Glomerular endothelial cell (primary cell): ENCODE measurements around the gene LEMD1. TPM values are rescaled to one million over a fixed set of nuclear protein-coding genes. Genes with fewer than 3 reads are reported as not detected.
"Not testable (repeated sequence)": the region's sequence is repeated elsewhere in the genome, so short reads cannot be mapped to it uniquely, and the experiment has no call there.

Source experiments
- DNase-seq: peaks from one replicate; pipeline ENCODE4 v3.0.0-alpha.2; 2011; ENCODE audit warnings: low read depth, low spot score; ENCODE audit errors: extremely low read depth
- total RNA-seq: library from RNA; depleted of rRNA; stranded (reverse); fragments of >200 nt; gene quantifications from 2 replicates; pipeline ENCODE4 v1.2.3, GENCODE V29; 2015

LEMD1 gene
- total RNA-seq, 1 donor from 2014 or later: not detected

DNA sequence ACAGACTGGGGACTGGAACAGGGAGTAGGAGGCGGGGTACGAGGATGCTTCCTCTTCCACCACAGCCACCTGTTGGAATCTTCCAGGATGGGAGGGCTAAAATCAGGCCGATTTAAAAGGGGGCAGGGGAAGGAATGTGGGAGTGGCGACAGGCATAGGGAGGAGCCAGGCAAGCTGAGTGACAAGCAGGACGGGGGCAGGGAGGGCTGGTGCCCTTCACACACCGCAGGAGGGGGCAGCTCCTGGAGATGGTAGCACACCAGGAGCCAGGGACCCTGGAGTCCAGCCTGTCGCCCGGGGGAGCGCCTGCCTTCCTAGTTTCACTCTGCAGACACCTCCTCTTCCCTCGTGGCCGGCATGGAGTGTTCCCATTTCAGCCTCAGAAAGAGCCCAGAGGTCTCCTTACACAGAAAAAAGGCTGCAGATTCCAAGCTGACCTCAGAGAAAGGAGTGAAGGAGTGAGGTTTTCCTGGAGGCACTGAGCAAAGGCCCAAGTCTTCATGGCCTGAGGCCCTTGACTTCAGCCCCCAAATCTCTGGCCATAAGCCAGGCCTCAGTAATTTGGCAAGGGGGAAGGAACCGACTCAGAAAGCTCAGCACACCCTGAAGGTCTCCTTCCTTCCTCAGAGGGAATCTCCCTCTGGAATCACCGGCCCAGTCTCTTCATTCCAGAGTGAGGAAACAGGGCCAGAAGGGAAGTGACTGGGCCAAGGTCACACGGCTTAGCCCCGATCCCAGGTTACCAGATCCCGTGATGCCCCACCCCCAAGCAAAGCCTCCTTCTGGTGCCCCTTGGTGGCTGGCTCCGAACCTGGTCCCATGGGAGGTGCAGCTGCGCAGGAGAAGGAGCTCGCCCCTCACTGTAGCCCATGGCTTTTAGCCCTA lies 25.8 kb upstream of the LEMD1 start:
- DNase-seq: no peak

DNA sequence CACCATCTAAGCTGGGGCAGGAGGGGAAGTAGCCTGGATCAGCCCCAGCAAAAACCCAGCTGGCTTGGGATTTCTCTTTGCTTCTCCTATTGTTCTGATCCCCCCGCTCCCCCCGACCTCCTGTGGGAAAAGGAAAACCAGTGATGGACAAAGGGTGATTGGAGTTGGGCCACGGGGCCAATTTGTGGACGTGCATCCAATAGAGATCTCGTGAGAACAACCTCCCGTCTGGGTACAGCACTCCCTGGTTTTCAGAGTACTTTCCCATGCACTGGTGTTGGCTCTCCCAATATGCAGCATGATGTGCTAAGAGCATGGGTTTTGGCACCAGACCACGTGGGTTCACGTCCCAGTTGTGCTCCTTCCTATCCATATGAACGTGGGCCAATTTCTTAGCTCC lies 25.0 kb upstream of the LEMD1 start:
- no peak for DNase-seq

DNA sequence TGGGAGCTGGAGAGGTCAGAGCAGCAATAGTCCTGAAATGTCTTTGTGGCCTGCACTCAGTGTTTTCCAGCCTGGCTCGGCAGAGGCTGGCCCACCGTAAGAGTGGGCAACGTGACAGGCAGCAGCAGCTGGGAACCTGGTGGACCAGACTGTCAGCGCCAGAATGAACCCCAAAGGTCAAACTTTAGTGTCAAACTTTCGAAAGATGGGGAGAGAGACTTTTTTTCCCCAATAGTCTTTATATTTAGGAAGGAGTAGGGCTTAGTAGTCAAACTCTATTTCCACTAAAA lies 23.7 kb upstream of the LEMD1 start:
- no peak for DNase-seq

DNA sequence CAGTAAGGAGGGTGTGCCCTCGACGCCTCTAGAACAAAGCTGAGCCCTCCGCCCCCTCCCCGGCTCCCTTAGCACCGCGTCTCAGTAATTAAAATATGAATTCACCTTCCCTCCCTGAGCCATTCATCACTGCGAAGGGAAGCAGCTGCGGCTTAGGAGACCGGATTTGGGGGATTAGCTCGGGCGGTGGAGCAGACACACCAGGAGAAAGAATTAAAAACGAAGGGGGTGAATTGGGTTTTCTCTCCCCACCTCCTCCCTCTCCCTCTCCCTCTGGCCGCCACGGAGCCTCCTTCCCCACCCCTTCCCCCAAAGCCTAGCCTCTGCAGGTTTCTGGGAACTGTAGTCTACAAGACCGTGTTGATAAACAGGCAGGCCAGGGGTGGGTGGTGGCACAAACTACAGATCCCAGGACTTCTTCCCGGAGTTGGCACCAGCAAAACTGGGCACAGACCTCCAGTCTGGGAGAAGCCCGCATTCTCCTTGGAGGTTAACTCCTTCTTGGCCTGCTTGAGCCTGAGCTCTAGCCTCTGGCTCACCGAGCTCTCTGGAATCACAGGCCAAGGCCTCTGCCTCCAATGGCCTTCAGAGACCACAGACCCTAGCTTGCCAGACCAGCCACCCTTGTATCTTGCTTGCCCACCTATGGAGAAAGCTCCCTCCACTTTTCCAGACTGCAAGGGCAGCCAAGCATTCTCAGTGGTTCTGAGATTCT lies 23.2 kb upstream of the LEMD1 start:
- DNase-seq: no peak

DNA sequence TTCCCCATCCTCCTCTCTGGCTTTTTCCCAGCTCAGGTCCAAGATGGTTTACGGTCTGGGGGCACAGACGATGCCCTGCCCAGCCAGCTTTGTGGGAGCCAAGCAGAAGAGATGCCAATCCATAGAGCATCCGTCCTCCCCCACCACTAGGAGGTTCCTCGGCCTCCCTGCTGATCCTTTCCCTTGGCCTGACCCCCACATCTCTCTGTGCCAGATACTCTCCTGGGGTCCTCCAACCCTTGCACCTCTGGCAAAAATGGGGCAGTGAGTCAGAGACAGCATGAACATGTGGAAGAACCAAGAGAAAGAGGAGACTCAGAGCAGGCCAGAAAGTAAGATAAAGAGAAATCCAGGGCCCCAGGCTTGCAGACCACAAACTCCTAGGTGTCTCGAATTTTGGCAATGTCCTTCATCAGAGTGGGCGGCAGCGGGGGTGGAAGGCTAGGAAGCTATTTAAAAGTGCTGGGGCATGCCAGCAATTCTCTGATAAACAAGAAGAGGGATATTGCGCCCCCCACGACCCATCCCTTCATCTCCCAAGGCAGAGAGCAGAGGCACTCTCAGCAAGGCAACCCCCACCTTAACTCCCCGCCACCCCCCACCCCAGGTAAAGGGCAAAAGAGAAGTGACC lies 22.6 kb upstream of the LEMD1 start:
- DNase-seq: no peak

DNA sequence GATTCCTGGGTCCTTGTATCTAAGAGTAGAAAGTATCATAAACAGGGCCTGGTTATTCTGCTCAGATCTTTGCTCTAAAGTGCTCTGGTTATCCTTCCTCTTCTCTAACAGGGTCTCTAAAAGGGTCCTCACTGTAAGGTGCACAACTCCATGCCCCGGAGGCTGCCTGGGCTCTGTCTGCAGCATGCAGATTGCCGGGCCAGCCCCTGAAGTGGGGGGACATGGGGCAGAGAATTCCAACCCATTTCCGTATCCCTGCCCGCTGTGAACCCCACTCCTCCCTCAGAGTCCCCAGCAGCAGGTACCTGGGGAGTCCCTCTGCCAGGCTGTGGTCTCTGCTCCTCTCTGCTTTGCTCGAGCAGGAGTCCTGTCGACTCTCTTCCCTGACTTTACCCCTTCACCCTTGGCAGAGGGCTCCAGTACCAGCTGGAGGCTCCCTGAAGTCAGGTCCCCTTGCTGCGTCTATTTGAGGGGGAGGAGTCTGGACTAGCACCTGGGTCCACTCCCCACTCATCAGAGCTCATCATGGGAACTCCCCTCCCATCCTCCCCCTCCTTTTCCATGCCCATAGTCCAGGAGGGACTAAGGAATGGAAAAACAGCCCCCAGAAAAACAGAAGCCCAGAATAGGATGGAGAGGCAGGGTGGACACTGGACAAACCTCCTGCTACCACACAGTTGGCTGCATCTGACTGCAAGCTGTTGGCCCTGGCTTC lies 21.9 kb upstream of the LEMD1 start:
- DNase-seq: no peak

DNA sequence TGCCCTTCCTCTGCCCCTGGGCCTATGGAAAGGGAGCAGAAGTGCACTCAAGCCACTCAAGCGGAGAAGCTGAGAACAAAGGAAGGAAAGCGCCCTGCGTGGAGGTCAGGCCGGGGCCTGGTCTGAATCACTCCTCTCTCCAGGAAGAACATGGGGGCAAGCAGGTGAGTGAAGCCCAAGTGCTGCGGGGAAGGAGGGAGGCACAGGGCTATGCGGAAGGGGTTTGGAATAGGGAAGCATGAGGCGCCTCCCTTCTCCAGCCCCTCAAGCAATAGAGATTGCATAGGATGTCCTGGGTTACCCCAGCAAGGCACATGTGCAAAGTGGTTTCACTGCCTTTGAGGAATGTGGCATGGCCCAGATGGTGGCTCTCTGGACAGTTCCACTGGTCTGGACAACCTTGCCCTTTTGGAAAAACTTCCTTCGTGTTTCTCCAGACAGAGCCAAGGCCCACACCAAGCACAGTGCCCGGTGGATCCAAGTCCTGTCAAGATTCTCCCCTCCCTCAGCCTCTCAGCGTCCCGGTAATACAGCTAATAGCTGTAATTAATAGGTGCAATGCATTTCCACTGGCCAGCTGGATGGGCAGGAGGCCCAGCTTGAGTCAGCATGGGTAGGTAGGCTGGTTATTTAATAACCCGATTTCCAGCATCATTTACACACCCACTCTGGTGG lies 20.3 kb upstream of the LEMD1 start:
- DNase-seq: no peak

DNA sequence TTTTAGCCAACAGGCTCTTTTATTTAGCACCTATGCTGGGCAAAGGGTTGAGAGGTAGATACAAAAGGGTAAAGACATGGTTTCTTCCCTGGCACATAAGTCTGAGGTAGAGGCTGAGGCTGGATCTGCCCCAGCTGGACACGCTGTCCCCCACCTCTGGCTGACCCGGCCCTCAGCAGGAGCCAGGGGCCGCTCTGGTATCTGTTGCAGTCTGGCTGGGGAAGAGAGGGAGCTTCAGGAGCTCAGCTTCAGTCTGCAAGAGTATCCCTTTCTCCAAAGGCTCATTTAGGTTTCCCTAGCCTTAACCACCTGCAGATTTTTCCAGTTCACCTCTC lies 19.8 kb upstream of the LEMD1 start:
- no peak for DNase-seq

DNA sequence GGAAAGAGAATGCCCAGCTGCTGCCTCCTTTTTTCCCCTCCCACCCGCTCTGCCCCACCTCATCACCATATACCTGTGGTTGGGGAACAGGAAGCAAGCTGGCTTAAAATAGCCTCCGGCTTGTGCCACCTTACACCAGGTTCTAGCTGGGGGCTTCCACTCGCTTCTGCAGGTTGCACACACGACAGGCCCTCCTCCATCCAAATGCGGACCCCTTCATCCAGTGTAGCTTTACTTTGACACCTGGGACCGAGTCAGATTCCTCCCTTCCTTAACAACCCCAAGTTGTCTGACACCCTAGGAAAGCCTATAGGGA lies 19.4 kb upstream of the LEMD1 start:
- no peak for DNase-seq

DNA sequence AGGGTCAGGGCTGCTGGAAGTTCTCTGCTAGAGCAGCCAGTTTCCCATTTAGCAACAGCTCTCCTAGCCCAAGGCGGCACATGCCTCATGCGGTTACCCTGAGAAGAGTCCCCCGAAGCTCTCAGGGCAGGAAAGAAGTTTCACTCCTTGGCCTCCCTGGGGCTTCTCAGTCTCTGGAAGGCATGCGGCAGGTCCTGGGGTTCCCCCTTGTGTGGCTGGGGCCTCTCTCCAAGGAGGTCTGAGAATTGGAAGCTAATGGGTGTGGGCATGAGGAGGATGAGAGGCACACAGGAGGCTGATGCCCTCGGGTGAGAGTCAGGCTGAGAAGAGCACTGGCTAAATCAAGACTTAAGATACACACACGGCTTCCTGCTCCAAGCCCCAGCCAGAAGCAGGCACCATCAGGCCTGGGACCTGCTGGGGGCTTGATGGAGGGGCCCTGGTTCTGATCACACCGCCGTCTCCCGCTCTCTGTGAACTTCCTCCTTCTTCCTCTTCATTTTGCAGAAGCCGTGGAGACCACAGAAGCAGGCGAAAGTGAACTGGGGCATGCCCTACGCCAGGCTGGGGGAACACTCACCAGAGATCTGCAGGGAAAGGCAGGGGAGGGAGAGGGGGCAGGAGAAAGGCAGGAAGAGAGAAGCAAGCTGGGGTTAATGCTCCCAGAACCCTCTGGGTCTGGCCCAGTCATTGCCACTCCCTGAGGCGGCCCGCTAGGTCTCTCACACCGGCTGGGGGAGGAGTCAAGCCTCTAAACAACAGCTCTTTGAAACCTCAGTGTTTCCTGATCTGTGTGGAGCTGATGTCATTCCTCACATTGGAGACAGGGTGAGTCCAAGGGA lies 18.8 kb upstream of the LEMD1 start:
- DNase-seq: no peak

DNA sequence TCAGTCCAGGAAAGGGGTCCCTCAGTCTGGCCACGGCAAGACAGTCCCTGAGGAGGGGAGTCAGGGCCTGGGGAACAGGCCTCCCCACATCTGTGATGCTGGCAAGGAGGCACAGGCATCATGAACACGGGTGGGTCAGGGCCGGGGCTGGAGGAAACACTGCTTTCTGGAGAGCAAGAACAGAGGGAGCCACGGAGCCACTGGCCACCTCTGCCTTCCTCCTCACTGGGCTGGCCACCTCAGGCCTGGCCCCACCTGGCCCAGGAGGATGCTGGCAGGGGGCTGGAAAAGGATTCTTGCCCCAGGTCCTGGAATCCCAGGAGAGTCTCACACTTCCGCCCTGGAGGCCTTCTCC lies 18.2 kb upstream of the LEMD1 start:
- DNase-seq: no peak

DNA sequence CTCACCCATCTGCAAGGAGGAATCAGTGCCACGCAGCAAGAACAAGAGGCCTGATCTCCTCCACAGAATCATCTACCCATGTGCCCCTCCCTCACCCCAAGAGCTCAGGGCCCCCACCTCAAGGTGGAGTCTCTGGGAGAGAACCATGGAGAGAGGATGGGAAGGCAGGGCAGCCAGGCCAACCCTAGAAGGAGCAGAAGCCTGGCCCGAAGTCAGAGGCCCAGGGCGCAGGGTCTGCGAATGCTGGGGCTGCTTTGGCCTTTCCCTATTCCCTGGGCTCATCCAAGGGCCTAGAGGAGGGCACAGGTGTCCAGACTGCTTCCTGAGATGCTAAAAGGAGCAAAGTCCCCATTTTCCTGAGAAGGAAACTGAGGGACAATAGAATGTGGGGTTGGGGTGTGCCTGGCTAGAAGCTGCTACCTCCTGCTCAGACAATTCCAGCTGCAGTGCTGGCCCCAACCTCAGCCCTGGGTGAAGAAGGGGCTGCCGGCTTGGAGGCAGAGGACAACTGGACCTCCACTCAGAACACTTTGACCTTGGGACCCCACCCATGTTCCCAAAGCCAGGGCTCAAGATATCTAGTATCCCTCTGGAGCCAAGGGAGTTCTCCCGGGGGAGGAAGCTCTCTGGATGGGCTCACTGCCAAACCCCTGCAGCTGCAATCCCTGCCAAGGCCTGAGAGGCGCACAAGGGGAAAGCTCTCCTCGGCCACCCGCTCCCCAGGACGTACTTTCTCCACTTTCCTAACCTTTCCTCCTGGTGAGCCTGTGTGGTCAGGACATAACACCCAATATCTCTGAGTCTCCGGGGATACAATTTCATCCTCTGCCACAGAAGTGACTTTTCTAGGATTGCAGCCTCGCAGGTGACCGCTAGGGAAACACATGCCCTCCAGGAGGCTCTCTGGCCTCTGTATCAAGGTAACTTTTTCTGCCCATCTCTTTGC lies 16.6 kb upstream of the LEMD1 start:
- DNase-seq: no peak

DNA sequence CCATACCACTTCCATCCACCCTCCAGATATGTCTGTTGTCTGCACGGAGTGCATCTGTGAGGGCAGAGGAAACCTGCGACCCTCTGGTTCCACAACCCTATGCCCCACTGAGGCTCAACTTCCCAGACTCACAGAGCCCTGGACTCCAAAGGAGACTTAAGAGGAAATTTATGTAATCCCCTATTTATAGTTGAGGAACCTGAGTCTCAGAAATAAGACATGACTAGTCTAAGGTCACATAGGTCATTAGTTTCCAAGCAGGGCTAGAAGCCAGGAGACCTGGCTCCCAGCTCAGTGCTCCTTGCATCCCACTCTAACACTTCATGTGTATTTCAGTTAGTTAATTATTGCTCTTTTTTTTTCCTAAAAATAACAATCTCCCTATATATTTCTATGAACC lies 15.7 kb upstream of the LEMD1 start:
- DNase-seq: no peak

DNA sequence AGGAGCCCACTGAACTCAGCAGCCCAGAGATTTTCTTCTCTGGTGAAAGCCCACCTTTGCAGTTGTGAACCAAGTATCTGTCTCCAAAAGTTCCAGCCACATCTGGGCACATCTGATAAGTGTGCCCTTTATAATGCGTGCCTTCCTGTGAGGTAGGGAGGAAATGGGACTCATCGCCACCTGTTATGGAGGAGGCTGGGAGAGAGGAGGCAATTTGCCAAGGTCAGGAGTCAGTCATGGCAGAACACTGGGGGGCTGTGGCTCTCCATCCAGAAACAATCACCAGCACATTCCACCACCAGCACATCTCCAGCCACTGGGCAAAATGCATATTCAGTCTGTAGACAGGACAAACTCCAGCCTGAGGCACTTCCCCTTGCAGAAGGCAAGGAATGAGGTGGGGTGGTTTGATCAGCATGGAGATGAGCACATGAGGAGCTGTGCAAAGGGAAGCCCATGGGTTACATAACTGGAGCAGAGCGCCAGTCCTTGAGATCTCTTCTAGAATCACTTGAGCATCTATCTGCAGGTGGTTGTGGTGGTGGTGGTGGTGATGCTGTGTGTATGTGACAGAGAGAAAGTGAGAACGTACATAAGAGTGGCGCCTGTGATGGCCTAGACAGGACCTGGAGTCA lies 15.0 kb upstream of the LEMD1 start:
- DNase-seq: no peak

DNA sequence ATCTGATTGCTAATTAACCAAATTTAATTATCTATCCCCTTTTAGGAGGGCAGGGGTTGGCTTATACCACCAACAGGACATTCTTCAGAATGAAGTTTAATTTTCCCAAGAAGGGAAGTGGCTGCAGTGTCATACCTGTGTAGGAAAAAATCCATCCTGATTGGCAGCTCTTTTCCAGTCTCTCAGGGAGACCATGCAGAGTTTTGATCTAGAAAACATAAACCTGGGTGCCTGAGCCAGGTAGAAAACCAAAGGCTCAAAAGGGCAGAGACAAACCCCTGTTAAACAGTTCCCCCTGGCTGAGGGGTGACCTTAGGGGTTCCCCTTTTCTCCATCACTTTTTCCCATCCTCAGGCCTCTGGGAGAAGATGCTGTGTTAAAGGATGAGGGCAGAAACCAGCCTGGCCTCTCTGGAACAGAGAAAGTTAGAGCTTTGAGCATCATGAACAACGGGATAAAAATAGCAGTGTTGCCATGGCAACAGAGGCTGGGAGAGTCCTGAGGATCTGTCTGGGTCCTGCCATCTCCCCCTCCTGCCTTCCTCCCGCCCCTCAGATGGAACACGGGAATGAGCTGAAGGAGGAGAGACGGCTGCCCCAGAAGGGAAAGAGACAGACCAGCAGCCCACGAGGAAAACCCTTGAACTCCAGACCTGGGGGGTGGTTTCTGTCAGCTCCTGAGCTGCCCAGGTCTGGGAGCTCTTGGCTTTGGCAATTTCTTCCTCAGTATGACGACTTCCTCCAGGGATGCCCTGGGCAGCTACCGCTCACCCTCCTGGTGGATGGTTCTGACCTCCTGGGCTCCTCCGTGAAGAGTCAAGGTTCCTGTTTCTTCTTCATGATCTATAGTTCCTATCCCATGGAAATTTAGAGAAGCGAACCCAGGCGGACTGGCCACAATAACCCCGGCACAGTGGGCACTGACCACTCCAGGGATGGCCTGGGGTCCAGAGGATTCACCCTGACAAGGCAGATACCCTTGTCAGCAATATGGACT lies 14.0 kb upstream of the LEMD1 start:
- no peak for DNase-seq

DNA sequence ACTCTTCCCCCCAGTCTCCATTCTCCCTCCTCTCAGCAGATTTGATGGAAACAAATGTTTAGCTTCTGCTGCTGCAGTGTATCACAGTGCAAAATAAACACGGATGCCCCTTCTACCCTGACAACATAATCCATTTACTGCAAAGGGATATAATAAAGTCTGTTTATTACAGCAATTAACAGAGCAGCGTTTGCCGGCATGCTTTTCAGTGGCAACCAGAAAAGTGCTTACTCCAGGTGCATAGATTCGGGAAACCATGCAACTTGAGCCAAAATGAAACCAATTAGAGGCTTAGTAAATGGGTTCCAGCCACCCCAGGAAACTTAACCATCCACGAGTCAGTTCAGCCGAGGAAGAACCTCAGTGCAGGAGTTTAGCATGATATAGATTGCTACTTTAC lies 12.9 kb upstream of the LEMD1 start:
- DNase-seq: no peak

DNA sequence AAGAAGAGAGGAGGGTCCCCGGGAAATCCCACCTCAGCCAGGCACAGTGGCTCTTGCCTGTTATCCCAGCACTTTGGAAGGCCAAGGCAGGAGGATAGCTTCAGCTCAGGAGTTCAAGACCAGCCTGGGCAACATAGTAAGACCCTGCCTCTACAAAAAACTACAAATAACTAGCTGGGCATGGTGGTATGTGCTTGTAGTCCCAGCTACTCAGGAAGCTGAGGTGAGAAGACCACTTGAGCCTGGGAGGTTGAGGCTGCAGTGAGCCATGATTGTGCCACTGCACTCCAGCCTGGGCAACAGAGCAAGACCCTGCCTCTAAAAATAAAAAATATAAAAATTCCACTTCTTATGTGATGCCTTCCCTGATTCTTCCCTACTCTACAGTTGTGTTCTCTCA lies 10.8 kb upstream of the LEMD1 start:
- DNase-seq: not testable (repeated sequence)

DNA sequence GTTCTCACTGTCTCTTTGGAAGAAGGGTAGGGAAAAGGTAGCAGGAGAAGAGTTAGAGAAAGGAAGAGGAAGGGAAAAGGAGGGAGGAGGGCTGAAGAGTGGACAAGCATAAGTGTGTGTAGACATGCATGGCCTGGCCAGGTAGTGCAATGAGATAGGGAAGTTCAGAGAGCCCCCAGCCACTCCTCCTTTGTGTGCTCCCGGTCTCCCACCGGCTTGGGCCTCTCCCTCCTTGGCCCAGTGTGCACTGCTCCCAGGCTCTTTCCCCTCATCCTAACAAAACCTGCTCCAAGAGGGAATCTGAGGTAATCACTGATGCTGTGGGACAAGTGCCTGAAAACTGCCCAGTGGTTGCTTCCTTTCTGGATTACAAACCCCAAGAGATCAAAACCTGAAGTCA lies 10.3 kb upstream of the LEMD1 start:
- no peak for DNase-seq
